ENCODE data around the gene LRP2. TPM values are rescaled to one million over a fixed set of nuclear protein-coding genes. Genes with fewer than 3 reads are reported as not detected.

LRP2 gene
- total and polyA plus RNA-seq, 10 of the 15 experiments (the other 5 are each of a cell fraction or from before 2014, with no cell fraction given) = 0.01 to 0.19 (median 0.06) TPM; not detected in 5

DNA sequence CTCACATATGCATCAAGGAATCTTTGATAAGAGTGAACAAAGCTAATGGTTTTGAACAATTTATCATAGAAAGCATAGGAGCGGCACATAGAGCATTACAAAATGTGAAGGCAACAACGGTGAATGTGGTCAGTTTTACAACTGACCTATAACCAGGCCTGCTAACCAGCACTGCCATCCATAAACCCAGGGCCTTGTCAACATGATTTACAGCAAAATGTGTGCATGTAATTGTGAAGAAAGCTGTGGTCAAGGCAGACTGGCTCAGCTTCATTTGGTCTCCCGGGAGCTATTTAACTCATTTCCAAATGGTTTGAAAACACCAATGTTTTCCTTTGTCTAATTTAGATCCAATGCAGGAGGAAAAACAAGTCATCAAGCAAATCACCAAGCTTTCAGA is 173.2 kb downstream of the LRP2 start (continued):
- TF ChIP-seq RELB (IDR thresholded peaks at IDR 0.05; ENCODE audit: low read depth) (no peak), ELK1 (IDR thresholded peaks at IDR 0.05; ENCODE audit: low read depth, low read length) (no peak), NR2C2 (IDR thresholded peaks at IDR 0.05; ENCODE audit: borderline replicate concordance, control insufficient read depth, insufficient read length, low read depth) (no peak)
- TF ChIP-seq, protein P1, sequence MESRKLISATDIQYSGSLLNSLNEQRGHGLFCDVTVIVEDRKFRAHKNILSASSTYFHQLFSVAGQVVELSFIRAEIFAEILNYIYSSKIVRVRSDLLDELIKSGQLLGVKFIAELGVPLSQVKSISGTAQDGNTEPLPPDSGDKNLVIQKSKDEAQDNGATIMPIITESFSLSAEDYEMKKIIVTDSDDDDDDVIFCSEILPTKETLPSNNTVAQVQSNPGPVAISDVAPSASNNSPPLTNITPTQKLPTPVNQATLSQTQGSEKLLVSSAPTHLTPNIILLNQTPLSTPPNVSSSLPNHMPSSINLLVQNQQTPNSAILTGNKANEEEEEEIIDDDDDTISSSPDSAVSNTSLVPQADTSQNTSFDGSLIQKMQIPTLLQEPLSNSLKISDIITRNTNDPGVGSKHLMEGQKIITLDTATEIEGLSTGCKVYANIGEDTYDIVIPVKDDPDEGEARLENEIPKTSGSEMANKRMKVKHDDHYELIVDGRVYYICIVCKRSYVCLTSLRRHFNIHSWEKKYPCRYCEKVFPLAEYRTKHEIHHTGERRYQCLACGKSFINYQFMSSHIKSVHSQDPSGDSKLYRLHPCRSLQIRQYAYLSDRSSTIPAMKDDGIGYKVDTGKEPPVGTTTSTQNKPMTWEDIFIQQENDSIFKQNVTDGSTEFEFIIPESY (IDR thresholded peaks at IDR 0.05) = no peak
- TF ChIP-seq, protein P2, sequence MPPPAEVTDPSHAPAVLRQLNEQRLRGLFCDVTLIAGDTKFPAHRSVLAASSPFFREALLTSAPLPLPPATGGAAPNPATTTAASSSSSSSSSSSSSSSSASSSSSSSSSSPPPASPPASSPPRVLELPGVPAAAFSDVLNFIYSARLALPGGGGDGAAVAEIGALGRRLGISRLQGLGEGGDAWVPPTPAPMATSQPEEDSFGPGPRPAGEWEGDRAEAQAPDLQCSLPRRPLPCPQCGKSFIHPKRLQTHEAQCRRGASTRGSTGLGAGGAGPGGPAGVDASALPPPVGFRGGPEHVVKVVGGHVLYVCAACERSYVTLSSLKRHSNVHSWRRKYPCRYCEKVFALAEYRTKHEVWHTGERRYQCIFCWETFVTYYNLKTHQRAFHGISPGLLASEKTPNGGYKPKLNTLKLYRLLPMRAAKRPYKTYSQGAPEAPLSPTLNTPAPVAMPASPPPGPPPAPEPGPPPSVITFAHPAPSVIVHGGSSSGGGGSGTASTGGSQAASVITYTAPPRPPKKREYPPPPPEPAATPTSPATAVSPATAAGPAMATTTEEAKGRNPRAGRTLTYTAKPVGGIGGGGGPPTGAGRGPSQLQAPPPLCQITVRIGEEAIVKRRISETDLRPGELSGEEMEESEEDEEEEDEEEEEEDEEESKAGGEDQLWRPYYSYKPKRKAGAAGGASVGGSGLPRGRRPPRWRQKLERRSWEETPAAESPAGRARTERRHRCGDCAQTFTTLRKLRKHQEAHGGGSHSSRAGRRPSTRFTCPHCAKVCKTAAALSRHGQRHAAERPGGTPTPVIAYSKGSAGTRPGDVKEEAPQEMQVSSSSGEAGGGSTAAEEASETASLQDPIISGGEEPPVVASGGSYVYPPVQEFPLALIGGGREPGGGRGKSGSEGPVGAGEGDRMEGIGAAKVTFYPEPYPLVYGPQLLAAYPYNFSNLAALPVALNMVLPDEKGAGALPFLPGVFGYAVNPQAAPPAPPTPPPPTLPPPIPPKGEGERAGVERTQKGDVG (CRISPR knock-in tag; IDR thresholded peaks at IDR 0.05) = no peak

All from GM12878 (cell line).